ELF-1 (cell line): ENCODE results near the gene LDLRAD3.
A peak's percentile ranks its signal among the peaks of the same experiment; 100 is the strongest.
"Not testable (repeated sequence)": the region's sequence is repeated elsewhere in the genome, so short reads cannot be mapped to it uniquely, and the experiment has no call there.

Experiments
- DNase-seq: peaks from one replicate; pipeline ENCODE4 v3.0.0-alpha.2; 2016; ENCODE audit warnings: low read depth, low spot score

LDLRAD3 gene

DNA sequence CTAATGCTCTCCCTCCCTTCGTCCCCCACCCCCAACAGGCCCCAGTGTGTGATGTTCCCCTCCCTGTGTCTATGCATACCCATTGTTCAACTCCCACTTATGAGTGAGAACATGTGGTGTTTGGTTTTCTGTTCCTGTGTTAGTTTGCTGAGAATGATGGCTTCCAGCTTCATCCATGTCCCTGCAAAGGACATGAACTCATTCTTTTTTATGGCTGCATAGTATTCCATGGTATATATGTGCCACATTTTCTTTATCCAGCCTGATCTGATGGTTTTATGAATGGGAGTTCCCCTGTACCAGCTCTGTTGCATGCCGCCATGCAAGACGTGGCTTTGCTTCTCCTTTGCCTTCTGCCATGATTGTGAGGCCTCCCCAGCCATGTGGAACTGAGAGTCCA lies 102.1 kb downstream of the LDLRAD3 start:
- not testable (repeated sequence) for DNase-seq

DNA sequence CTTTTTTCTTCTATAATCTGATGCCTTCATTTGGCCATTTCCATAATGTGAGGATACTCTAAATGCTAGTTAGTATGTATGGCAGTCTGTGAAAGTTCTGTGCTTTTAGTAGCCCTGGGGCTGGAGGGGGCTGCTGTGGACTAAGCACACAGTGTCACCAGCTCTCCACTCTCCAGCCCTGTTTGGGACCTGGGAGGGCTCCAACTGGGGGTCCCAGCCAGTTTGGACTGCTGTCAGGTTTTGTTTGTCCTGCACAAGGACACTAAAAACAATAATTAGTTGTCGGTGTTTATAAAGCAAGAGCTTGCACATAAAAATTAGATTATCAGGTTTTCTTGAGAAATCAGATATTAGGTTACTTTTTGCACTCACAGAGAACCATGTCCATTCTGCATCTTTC lies 103.1 kb downstream of the LDLRAD3 start:
- DNase-seq = no peak

GRCh38 chr11:36047344-36047743 lies 103.5 kb downstream of the LDLRAD3 start:
- DNase-seq = no peak

DNA sequence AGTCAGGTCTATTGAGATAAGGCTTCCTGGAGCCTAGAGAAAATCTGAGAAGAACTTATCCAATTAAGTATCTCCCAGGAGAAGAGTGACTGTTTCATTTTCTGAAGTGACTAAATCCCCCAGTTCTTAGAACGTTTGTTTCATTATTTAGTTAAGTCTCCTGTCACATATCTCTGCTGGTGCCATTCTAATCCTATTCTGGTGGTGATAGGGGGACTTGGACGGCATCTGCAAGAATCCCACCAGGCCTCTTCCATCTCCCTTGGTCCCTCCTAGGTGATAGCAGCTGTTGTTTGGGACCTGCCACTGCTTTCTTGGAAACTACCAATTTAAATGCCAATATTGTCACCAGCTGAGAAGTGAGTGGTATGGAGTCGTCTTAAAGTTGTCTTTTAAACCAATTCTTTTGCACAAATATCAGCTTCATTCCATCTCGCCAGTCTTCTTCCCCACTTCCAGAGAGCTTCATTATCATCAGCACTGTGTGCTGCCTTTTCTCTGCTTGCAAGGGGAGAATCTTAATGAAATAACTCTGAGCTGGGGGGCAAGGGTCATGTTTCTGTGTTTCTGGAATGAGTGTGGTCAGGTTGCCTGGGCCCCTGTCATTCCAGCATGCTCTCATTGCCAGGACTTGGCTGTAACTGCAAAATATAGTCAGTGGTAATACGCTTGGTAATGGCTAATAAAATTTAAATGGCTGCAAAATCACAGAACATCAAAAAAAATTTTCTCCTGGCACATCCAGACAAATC lies 104.8 kb downstream of the LDLRAD3 start:
- no peak for DNase-seq

- DNase-seq = no peak
Observed at GRCh38 chr11:36051235-36052144, 107.6 kb downstream of the LDLRAD3 start.

DNA sequence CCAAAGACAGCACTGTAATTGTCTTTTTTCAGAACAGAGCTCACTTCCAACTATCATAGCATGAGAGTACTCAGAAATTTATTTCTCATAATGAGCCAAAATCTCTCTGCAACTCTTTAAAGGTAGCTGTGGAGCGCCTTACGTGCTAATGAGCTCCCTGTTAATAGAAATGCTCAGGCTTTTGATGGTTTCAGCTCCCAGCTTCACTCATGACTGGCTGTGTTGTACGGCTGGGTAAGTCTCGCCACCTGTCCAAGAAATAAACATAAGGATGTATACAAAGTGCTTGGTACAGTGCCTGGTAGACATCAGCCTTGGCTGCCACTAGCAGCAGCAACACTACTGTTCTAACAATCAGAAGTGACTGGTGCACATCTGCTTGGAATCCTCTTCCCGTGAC lies 109.4 kb downstream of the LDLRAD3 start:
- no peak for DNase-seq

GRCh38 chr11:36053862-36054261 lies 110.0 kb downstream of the LDLRAD3 start:
- DNase-seq = no peak

DNA sequence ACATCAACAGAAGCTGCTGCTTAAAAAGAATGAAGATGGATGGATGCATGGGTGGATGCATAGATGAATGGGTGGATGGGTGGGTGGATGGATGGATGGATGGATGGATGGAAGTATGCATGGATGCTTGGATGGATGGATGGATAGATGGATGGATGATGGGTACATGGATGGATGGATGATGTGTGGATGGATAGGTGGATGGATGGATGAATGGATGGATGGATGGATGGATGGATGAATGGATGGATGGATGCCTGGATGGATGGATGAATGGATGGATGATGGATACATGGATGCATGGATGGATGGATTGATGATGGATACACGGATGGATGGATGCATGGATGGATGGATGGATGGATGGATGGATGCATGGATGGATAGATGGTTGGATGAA lies 110.8 kb downstream of the LDLRAD3 start:
- no peak for DNase-seq

GRCh38 chr11:36056160-36056751 lies 112.4 kb downstream of the LDLRAD3 start:
- DNase-seq = peak; percentile 52

- DNase-seq = no peak
Observed at GRCh38 chr11:36057379-36058042, 113.6 kb downstream of the LDLRAD3 start.

- no peak for DNase-seq
Observed at GRCh38 chr11:36059660-36060059, 115.8 kb downstream of the LDLRAD3 start.

GRCh38 chr11:36060926-36061325 lies 117.1 kb downstream of the LDLRAD3 start:
- no peak for DNase-seq

GRCh38 chr11:36061471-36061870 lies 117.6 kb downstream of the LDLRAD3 start:
- no peak for DNase-seq

GRCh38 chr11:36062796-36063365 lies 119.0 kb downstream of the LDLRAD3 start:
- DNase-seq = no peak

DNA sequence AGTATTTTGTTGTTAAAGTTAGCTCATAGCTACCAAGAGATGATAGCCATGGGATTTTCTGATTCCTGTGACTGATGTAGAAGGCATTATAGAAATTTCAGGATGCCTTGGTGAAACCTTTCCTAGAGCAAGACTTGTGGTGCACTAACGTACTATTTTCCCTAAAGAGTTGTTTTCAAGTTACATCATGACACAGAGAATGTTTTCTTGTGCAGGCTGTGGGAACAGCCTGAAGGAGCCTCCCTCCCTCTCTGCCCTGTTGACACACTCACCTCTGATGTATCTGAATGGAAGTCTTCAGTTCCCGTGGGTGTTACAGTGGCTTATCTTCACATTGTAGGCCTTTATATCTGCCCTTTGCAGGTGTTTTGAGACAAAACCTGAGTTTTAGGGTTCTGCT lies 121.6 kb downstream of the LDLRAD3 start:
- DNase-seq = no peak

- no peak for DNase-seq
Observed at GRCh38 chr11:36066891-36067290, 123.0 kb downstream of the LDLRAD3 start.

DNA sequence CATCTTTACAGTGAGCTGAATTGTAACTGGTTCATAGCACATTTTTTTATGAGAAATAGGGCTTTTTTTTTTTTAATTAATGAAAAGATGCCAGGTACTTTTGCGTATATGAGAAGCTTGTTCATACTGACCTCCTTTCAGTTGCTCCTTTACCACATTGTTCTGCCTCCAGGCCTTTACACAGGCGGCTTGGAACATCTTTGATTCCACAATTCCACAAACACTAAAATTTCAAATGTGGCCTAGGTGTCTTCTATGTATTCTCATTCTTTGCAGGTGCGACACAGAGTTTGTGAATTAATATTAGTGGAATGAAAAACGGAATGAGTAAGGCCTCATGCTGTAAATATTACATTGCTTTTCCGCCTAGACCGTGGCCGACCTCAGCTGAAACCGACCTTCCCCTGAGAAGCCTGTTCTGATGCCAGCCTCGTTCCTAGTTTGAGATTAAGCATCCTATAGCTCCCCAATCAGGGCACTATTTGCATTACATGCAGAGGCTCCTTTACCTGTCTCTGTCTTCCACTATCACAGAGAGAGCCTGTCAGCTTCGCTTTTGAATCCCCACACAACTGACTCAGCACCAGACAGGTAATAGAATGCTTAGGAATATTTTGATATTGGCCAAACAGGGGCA lies 125.8 kb downstream of the LDLRAD3 start:
- DNase-seq = peak; percentile 56

GRCh38 chr11:36070213-36070953 lies 126.5 kb downstream of the LDLRAD3 start:
- no peak for DNase-seq

DNA sequence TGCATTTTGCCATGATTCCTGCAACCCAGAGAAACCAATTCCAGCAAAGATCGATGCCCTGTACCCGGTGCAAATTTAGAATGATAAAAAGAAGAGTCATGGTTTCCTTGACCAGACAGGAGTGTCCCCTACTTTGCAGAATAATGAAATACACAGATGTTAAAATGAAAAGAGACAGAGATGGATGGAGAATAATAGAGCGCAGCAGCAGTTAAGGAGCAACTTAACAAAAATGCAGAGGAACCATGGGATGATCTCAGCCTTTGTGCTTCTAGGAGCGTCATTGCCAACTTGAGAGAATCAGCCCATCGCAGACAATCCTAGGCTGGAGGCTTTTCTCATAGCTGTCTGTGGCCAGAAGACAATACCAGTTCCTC lies 127.1 kb downstream of the LDLRAD3 start:
- no peak for DNase-seq

DNA sequence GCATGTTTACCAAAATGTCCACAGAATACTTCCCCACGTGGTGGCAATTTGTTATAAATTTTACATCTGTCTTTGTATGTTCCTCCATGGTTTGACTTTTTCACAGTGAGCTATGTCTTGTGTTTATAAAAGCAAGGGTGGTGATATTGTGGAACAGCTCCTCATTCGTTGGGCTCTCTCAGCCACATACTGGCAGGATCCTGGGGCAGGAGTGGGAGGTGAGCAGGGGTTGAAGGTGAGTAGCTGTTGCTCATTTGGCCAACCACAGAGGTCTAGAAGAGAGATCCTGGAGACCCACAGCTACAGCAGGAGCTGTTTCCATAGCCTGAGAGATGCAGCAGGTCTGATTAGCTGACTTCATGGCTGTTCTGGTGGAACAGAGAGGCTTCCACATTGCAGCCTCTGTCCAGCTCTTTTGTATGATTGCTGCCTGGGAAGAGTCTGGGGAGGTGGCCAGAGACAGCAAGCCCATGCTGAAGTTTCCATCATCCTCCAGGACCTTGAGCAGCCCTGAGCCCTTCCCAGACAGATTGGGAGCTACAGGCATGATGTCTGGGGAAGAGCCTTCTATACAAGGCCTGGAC lies 128.1 kb downstream of the LDLRAD3 start:
- DNase-seq = no peak
